DND-41 (cell line): ENCODE data around the gene JDP2.

Experiments
- ATAC-seq: fragments of 200-7000 bp; cut with Tn5 transposase; 3 replicates; pipeline ENCODE4 v1.9.1; 2021; ENCODE audit warnings: low read depth; ENCODE audit not compliant: insufficient read depth
- DNase-seq: peaks from one replicate; pipeline ENCODE4 v3.0.0-alpha.2; 2020
- H2AFZ ChIP-seq: 2 replicates; pipeline ENCODE4 v1.6.0; 2012; ENCODE audit warnings: low read depth, low read length
- H3K27ac ChIP-seq: 2 replicates; pipeline ENCODE4 v1.5.1; 2012; ENCODE audit warnings: low read length, inconsistent platforms
- H3K27me3 ChIP-seq: fragments of 200-600 bp; sonication (generic); 2 replicates; pipeline ENCODE4 v1.6.0; 2012; ENCODE audit warnings: low read length, mild to moderate bottlenecking, inconsistent platforms; ENCODE audit not compliant: insufficient read depth, poor library complexity
- H3K36me3 ChIP-seq: 2 replicates; pipeline ENCODE4 v1.5.1; 2012; ENCODE audit warnings: low read length, inconsistent platforms; ENCODE audit not compliant: insufficient read depth
- H3K4me1 ChIP-seq: 2 replicates; pipeline ENCODE4 v1.5.1; 2012; ENCODE audit warnings: mild to moderate bottlenecking, low read length; ENCODE audit not compliant: insufficient read depth
- H3K4me2 ChIP-seq: 2 replicates; pipeline ENCODE4 v1.6.0; 2012; ENCODE audit warnings: mild to moderate bottlenecking, moderate library complexity, low read length, inconsistent platforms; ENCODE audit not compliant: insufficient read depth
- H3K4me3 ChIP-seq, 2 experiments: fragments of 200-600 bp in 1 of 2; shearing (Covaris generic) in 1 of 2; 2 replicates each; pipeline ENCODE4 v1.5.1; 2012 to 2016; ENCODE audit warnings: inconsistent platforms in 2 of 2, low read length in 2 of 2, mild to moderate bottlenecking in 2 of 2, low read depth in 1 of 2, moderate library complexity in 1 of 2
- H3K79me2 ChIP-seq: 2 replicates; pipeline ENCODE4 v1.6.0; 2012; ENCODE audit warnings: low read length, inconsistent platforms; ENCODE audit not compliant: insufficient read depth
- H3K9ac ChIP-seq: 2 replicates; pipeline ENCODE4 v1.6.0; 2012; ENCODE audit warnings: low read depth, mild to moderate bottlenecking, inconsistent platforms, low read length, moderate library complexity
- H3K9me3 ChIP-seq: 2 replicates; pipeline ENCODE4 v1.5.1; 2012; ENCODE audit warnings: low read length, moderate library complexity, mild to moderate bottlenecking, inconsistent platforms; ENCODE audit not compliant: insufficient read depth, severe bottlenecking
- H4K20me1 ChIP-seq: 2 replicates; pipeline ENCODE4 v1.6.0; 2012; ENCODE audit warnings: low read length; ENCODE audit not compliant: insufficient read depth
- CTCF ChIP-seq: IDR thresholded peaks from 2 replicates; pipeline ENCODE4 v1.5.1; 2012; ENCODE audit warnings: borderline replicate concordance, low read length, moderate library complexity, mild to moderate bottlenecking; ENCODE audit not compliant: poor library complexity, severe bottlenecking; ENCODE audit errors: extremely low read depth
- EZH2 ChIP-seq: IDR thresholded peaks from 3 replicates; pipeline ENCODE4 v1.6.1; 2012; ENCODE audit warnings: borderline replicate concordance, low read depth, mild to moderate bottlenecking, moderate library complexity, low read length, inconsistent platforms; ENCODE audit not compliant: severe bottlenecking

JDP2 gene

GRCh38 chr14:75469164-75469563 lies 41.3 kb downstream of the JDP2 start:
- Histone ChIP-seq H2AFZ (no peak overlapping the region), H3K79me2 (no peaks in the 10 kb centered on the region), H3K27me3 (peaks cover 9% of the 10 kb centered on the region), H3K36me3 (no peaks in the 10 kb centered on the region), H3K27ac (no peak overlapping the region), H3K4me2 (no peak overlapping the region), H3K9me3 (no peaks in the 10 kb centered on the region), H4K20me1 (no peaks in the 10 kb centered on the region), H3K4me1 (no peaks in the 10 kb centered on the region), H3K4me3 (no peak overlapping the region), H3K9ac (no peak overlapping the region)
- TF ChIP-seq CTCF (no peak), EZH2 (no peak)
- DNase-seq (no peak), ATAC-seq (no peak)

DNA sequence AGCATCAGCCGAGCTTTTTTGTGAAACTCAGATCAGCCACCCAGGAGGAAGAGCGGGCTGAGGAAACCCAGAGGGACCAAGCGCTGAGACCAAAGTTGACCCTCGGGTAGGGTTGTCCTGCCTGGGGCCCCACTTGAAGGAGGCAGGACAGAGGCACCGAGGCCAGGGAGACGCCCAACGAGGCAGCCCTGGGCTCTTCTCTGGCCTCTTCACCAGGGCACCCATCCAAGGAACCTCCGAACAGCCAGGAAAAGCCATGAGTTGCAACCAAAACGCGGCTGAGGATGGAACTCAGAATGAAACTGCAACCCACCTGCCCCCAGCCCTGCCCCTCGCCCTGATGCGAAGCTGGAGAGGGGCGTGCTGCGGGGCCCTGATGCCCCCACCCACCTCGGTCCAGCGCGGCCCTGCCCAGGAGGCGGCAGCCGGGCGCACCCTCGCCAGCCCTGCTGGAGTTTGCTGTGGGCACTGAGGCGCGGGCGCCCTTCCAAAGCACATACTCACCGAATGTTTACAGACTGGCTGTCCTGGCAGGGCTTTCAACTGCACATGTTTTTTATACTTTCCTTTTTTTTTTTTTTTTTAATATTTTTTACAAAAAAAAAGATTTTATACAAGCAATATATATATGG lies 41.9 kb downstream of the JDP2 start:
- Histone ChIP-seq H3K9ac (no peak overlapping the region), H3K27ac (no peak overlapping the region), H4K20me1 (no peaks in the 10 kb centered on the region), H3K9me3 (no peaks in the 10 kb centered on the region), H3K27me3 (peaks cover 6% of the 10 kb centered on the region), H3K79me2 (no peaks in the 10 kb centered on the region), H3K4me2 (no peak overlapping the region), H3K4me1 (no peaks in the 10 kb centered on the region), H3K36me3 (no peaks in the 10 kb centered on the region), H3K4me3 (no peak overlapping the region), H2AFZ (no peak overlapping the region)
- TF ChIP-seq CTCF (no peak), EZH2 (no peak)
- DNase-seq: no peak
- no peak for ATAC-seq

DNA sequence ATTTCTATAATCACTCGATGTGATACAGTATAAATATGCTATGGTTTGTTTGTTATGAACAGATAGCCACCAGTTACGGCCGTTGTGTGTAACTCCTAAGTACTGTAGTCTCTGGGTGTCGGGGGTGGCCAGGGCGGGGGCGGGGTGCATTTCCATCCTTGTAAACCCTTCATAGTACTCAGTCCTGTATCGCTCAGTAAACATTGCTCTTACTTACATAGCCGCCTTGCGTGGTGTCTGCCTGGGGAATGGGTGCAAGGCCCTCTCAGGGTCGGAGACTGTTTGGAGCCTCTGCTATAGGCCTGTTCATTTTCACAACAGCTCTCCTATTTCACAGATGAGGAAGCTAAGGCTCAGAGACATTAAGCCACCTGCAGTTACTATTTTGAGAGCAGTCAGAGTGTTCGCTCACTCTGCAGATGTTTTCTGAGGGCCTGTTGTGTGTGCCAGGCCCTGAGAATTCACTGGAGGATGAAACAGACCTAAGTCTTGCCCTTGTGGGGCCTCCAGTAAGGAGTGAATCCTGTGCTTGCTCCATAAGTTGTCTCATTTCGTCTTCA lies 42.5 kb downstream of the JDP2 start:
- Histone ChIP-seq H3K9me3 (no peaks in the 10 kb centered on the region), H3K27ac (no peak overlapping the region), H2AFZ (no peak overlapping the region), H3K27me3 (peaks cover 8% of the 10 kb centered on the region), H3K4me2 (no peak overlapping the region), H3K79me2 (no peaks in the 10 kb centered on the region), H3K9ac (no peak overlapping the region), H4K20me1 (no peaks in the 10 kb centered on the region), H3K4me3 (no peak overlapping the region), H3K4me1 (no peaks in the 10 kb centered on the region), H3K36me3 (no peaks in the 10 kb centered on the region)
- TF ChIP-seq CTCF (no peak), EZH2 (no peak)
- no peak for ATAC-seq
- DNase-seq: no peak
